Naive B cell (primary cell): ENCODE measurements around the gene RNASE8. TPM values are rescaled to one million over a fixed set of nuclear protein-coding genes. Genes with fewer than 3 reads are reported as not detected.
"Not testable (repeated sequence)": the region's sequence is repeated elsewhere in the genome, so short reads cannot be mapped to it uniquely, and the experiment has no call there.

Experiments
- ATAC-seq, 2 donors: fragments of 150-1000 bp; cut with Tn5 transposase; 2 replicates each; pipeline ENCODE4 v1.10.0; 2021; ENCODE audit warnings: low read depth in 2 of 2, mild to moderate bottlenecking in 2 of 2, moderate library complexity in 2 of 2
- DNase-seq: peaks from one replicate; pipeline ENCODE4 v3.0.0; 2022
- H3K27ac Mint-ChIP-seq, 6 donors: one replicate each; pipeline ENCODE4 v1.8.0; 2020 to 2022; ENCODE audit warnings: mild to moderate bottlenecking in 6 of 6, mixed read lengths in 6 of 6, moderate library complexity in 5 of 6, inconsistent platforms in 2 of 6
- H3K27me3 Mint-ChIP-seq, 3 donors: one replicate each; pipeline ENCODE4 v1.8.0; 2021 to 2022; ENCODE audit warnings: mixed read lengths in 3 of 3, mild to moderate bottlenecking in 1 of 3
- H3K36me3 Mint-ChIP-seq, 2 donors: one replicate each; pipeline ENCODE4 v1.8.0; 2020 to 2022; ENCODE audit warnings: mixed read lengths in 2 of 2, inconsistent platforms in 1 of 2, mild to moderate bottlenecking in 1 of 2
- H3K4me1 Mint-ChIP-seq, 3 donors: one replicate each; pipeline ENCODE4 v1.8.0; 2020 to 2022; ENCODE audit warnings: mixed read lengths in 3 of 3, inconsistent platforms in 1 of 3, mild to moderate bottlenecking in 1 of 3, moderate library complexity in 1 of 3
- H3K4me3 Mint-ChIP-seq, 8 donors: one replicate each; pipeline ENCODE4 v1.8.0; 2020 to 2022; ENCODE audit warnings: mild to moderate bottlenecking in 8 of 8, mixed read lengths in 8 of 8, moderate library complexity in 8 of 8, inconsistent platforms in 2 of 8
- H3K9me3 Mint-ChIP-seq, 7 donors: one replicate each; pipeline ENCODE4 v1.8.0; 2020 to 2022; ENCODE audit warnings: mixed read lengths in 7 of 7, mild to moderate bottlenecking in 5 of 7, inconsistent platforms in 2 of 7, moderate library complexity in 1 of 7
- polyA plus RNA-seq, 6 donors: library from polyadenylated mRNA; unstranded; fragments of 300-500 nt; fragmentation: Illumina TruSeq; gene quantifications; one replicate each; pipeline ENCODE4 v1.2.3, GENCODE V29; 2021; ENCODE audit warnings: low read depth in 6 of 6

The RNASE8 gene
- polyA plus RNA-seq, 6 donors from 2014 or later, result not detected

- no peaks in the 10 kb centered on the region for H3K36me3 Mint-ChIP-seq
- no peaks in the 10 kb centered on the region for H3K9me3 Mint-ChIP-seq
- peaks cover 4 to 25% (median 24%) of the 10 kb centered on the region in 3 donors for H3K27me3 Mint-ChIP-seq
Observed at GRCh38 chr14:21036751-21037150, 20.9 kb upstream of the RNASE8 start.

GRCh38 chr14:21037156-21037555 lies 20.5 kb upstream of the RNASE8 start:
- peaks cover 4 to 29% (median 25%) of the 10 kb centered on the region in 3 donors for H3K27me3 Mint-ChIP-seq
- ATAC-seq (no peak), DNase-seq (no peak)
- H3K27ac Mint-ChIP-seq, result peak overlapping the region in 1 of 6 donors; percentile 54
- no peaks in the 10 kb centered on the region for H3K9me3 Mint-ChIP-seq
- no peaks in the 10 kb centered on the region for H3K4me1 Mint-ChIP-seq
- H3K36me3 Mint-ChIP-seq, result no peaks in the 10 kb centered on the region
- no peak overlapping the region for H3K4me3 Mint-ChIP-seq

More at GRCh38 chr14:21036751-21037150, 20.9 kb upstream of the RNASE8 start:
- Mint-ChIP-seq H3K4me3 (no peak overlapping the region), H3K27ac (peak overlapping the region in 1 of 6 donors; percentile 54), H3K4me1 (no peaks in the 10 kb centered on the region)
- no peak for ATAC-seq
- no peak for DNase-seq

- H3K36me3 Mint-ChIP-seq, result no peaks in the 10 kb centered on the region
- no peak for ATAC-seq
- H3K9me3 Mint-ChIP-seq, result no peaks in the 10 kb centered on the region
- no peak for DNase-seq
- H3K4me1 Mint-ChIP-seq, result no peaks in the 10 kb centered on the region
- no peak overlapping the region for H3K4me3 Mint-ChIP-seq
- H3K27me3 Mint-ChIP-seq, result peaks cover 15 to 29% (median 25%) of the 10 kb centered on the region in 3 donors
- no peak overlapping the region for H3K27ac Mint-ChIP-seq
Observed at GRCh38 chr14:21038441-21039422, 18.9 kb upstream of the RNASE8 start.

GRCh38 chr14:21039585-21040369 lies 17.8 kb upstream of the RNASE8 start:
- peak; percentile 61 to 73 for ATAC-seq
- peak overlapping the region in 2 of 6 donors; percentile 16 to 50 for H3K27ac Mint-ChIP-seq
- peak overlapping the region in 1 of 8 donors; percentile 42 for H3K4me3 Mint-ChIP-seq

GRCh38 chr14:21040370-21040925 lies 17.2 kb upstream of the RNASE8 start:
- Mint-ChIP-seq H3K36me3 (no peaks in the 10 kb centered on the region), H3K9me3 (no peaks in the 10 kb centered on the region), H3K27ac (no peak overlapping the region), H3K4me1 (no peaks in the 10 kb centered on the region), H3K4me3 (peak overlapping the region in 1 of 8 donors; percentile 42), H3K27me3 (peaks cover 24 to 45% (median 38%) of the 10 kb centered on the region in 3 donors)
- no peak for ATAC-seq
- no peak for DNase-seq

More at GRCh38 chr14:21039585-21040369, 17.8 kb upstream of the RNASE8 start:
- peaks cover 18 to 39% (median 32%) of the 10 kb centered on the region in 3 donors for H3K27me3 Mint-ChIP-seq
- no peaks in the 10 kb centered on the region for H3K36me3 Mint-ChIP-seq
- H3K4me1 Mint-ChIP-seq, result no peaks in the 10 kb centered on the region
- H3K9me3 Mint-ChIP-seq, result no peaks in the 10 kb centered on the region
- peak; percentile 31 for DNase-seq

GRCh38 chr14:21040941-21041340 lies 16.7 kb upstream of the RNASE8 start:
- H3K9me3 Mint-ChIP-seq, ATAC-seq, H3K36me3 Mint-ChIP-seq, H3K4me1 Mint-ChIP-seq, H3K27ac Mint-ChIP-seq, DNase-seq, H3K4me3 Mint-ChIP-seq: not testable (repeated sequence)
- H3K27me3 Mint-ChIP-seq, result peaks cover 26 to 45% (median 40%) of the 10 kb centered on the region in 3 donors

- Mint-ChIP-seq H3K27me3 (peaks cover 26 to 42% (median 37%) of the 10 kb centered on the region in 3 donors), H3K4me3 (no peak within 1 kb of the TSS)
Observed at GRCh38 chr14:21041676-21042433, 15.8 kb upstream of the RNASE8 start, which contains the start of gene RNASE7. Gene RNASE7, plus strand, starts transcription at chr14:21042362. Its CDS starts 631 bp downstream, at chr14:21042993.

GRCh38 chr14:21042918-21043317 lies 14.7 kb upstream of the RNASE8 start:
- no peak overlapping the region for H3K27ac Mint-ChIP-seq
- peaks cover 26 to 45% (median 39%) of the 10 kb centered on the region in 3 donors for H3K27me3 Mint-ChIP-seq
- H3K4me3 Mint-ChIP-seq, result no peak overlapping the region

More at GRCh38 chr14:21041676-21042433, 15.8 kb upstream of the RNASE8 start, which contains the start of gene RNASE7:
- Mint-ChIP-seq H3K36me3 (no peaks in the 10 kb centered on the region), H3K27ac (no peak within 1 kb of the TSS), H3K4me1 (no peaks in the 10 kb centered on the region), H3K9me3 (no peaks in the 10 kb centered on the region)
- DNase-seq, result no peak
- no peak for ATAC-seq

GRCh38 chr14:21043387-21043973 lies 14.1 kb upstream of the RNASE8 start:
- Mint-ChIP-seq H3K4me3 (no peak overlapping the region), H3K4me1 (no peaks in the 10 kb centered on the region), H3K27me3 (peaks cover 26 to 45% (median 39%) of the 10 kb centered on the region in 3 donors), H3K9me3 (no peaks in the 10 kb centered on the region), H3K36me3 (no peaks in the 10 kb centered on the region), H3K27ac (peak overlapping the region in 1 of 6 donors; percentile 44)
- DNase-seq, result no peak
- no peak for ATAC-seq

More at GRCh38 chr14:21042918-21043317, 14.7 kb upstream of the RNASE8 start:
- DNase-seq, result no peak
- ATAC-seq, result no peak
- no peaks in the 10 kb centered on the region for H3K9me3 Mint-ChIP-seq
- H3K4me1 Mint-ChIP-seq, result no peaks in the 10 kb centered on the region
- H3K36me3 Mint-ChIP-seq, result no peaks in the 10 kb centered on the region

GRCh38 chr14:21043974-21044618 lies 13.5 kb upstream of the RNASE8 start:
- no peak for ATAC-seq
- H3K4me3 Mint-ChIP-seq, result no peak overlapping the region
- no peak overlapping the region for H3K27ac Mint-ChIP-seq
- H3K36me3 Mint-ChIP-seq, result no peaks in the 10 kb centered on the region
- DNase-seq, result no peak
- peaks cover 28 to 45% (median 39%) of the 10 kb centered on the region in 3 donors for H3K27me3 Mint-ChIP-seq
- no peaks in the 10 kb centered on the region for H3K4me1 Mint-ChIP-seq
- H3K9me3 Mint-ChIP-seq, result no peaks in the 10 kb centered on the region

- H3K4me1 Mint-ChIP-seq, result no peaks in the 10 kb centered on the region
- no peak overlapping the region for H3K4me3 Mint-ChIP-seq
- peaks cover 31 to 44% (median 36%) of the 10 kb centered on the region in 3 donors for H3K27me3 Mint-ChIP-seq
- no peak for ATAC-seq
- no peak overlapping the region for H3K27ac Mint-ChIP-seq
- no peak for DNase-seq
- H3K36me3 Mint-ChIP-seq, result no peaks in the 10 kb centered on the region
- H3K9me3 Mint-ChIP-seq, result no peaks in the 10 kb centered on the region
Observed at GRCh38 chr14:21047378-21047781, 10.2 kb upstream of the RNASE8 start.

GRCh38 chr14:21048638-21049037 lies 9.0 kb upstream of the RNASE8 start:
- Mint-ChIP-seq H3K4me1 (no peaks in the 10 kb centered on the region), H3K4me3 (no peak overlapping the region), H3K9me3 (no peaks in the 10 kb centered on the region), H3K27ac (no peak overlapping the region), H3K27me3 (peaks cover 21 to 32% (median 30%) of the 10 kb centered on the region in 3 donors), H3K36me3 (no peaks in the 10 kb centered on the region)
- no peak for ATAC-seq
- no peak for DNase-seq
